HepG2 (cell line): Measurements from ENCODE around the gene CUEDC2. TPM values are rescaled to one million over a fixed set of nuclear protein-coding genes. Genes with fewer than 3 reads are reported as not detected.

Experiments
- ASH2L ChIP-seq: fragments of 300-600, 200-600 bp; sonication (generic); IDR thresholded peaks from 2 replicates; pipeline ENCODE4 v1.7.0; 2017; ENCODE audit warnings: low read depth, mild to moderate bottlenecking, moderate library complexity, mixed read lengths, low read length; ENCODE audit not compliant: insufficient read length
- ATM ChIP-seq: fragments of 450-650 bp; IDR thresholded peaks from 2 replicates; pipeline ENCODE4 v1.7.1; 2017; ENCODE audit warnings: mild to moderate bottlenecking, borderline replicate concordance
- E2F5 ChIP-seq: sonication (generic); formaldehyde crosslinking; conservative IDR thresholded peaks from 2 replicates; pipeline ENCODE4 v1.4.0; 2020; ENCODE audit warnings: missing genetic modification reagents
- HMG20A ChIP-seq: IDR thresholded peaks from 2 replicates; pipeline ENCODE4 v1.6.1; 2016; ENCODE audit warnings: borderline replicate concordance
- KLF13 ChIP-seq: sonication (generic); formaldehyde crosslinking; IDR thresholded peaks from 2 replicates; pipeline ENCODE4 v1.4.0; 2020; ENCODE audit warnings: mild to moderate bottlenecking, missing genetic modification reagents
- MYC ChIP-seq: sonication (generic); formaldehyde crosslinking; IDR thresholded peaks from 2 replicates; pipeline ENCODE4 v1.9.0; 2021; ENCODE audit warnings: missing genetic modification reagents, borderline replicate concordance
- NFATC3 ChIP-seq: sonication (generic); formaldehyde crosslinking; IDR thresholded peaks from 2 replicates; pipeline ENCODE4 v1.5.1; 2020; ENCODE audit warnings: mild to moderate bottlenecking, missing genetic modification reagents
- NFRKB ChIP-seq: fragments of 450-650 bp; IDR thresholded peaks from 2 replicates; pipeline ENCODE4 v1.6.1; 2017
- NR3C1 ChIP-seq: sonication (generic); formaldehyde crosslinking; IDR thresholded peaks from 2 replicates; pipeline ENCODE4 v1.4.0; 2020; ENCODE audit warnings: missing genetic modification reagents
- PTBP1 ChIP-seq: fragments of 200-400 bp; formaldehyde crosslinking; IDR thresholded peaks from 2 replicates; pipeline ENCODE4 v1.6.1; 2018; ENCODE audit warnings: low read length, low read depth; ENCODE audit not compliant: poor library complexity, severe bottlenecking
- SOX5 ChIP-seq: IDR thresholded peaks from 2 replicates; pipeline ENCODE4 v1.6.1; 2016; ENCODE audit warnings: borderline replicate concordance
- SOX6 ChIP-seq, 2 experiments: fragments of 450-650 bp in 1 of 2; sonication (generic) in 1 of 2; formaldehyde crosslinking in 1 of 2; IDR thresholded peaks; 2 replicates each; pipeline versions ENCODE4 v1.4.0 to v1.6.1; 2017 to 2020; ENCODE audit warnings: antibody characterized with exemption in 1 of 2, mild to moderate bottlenecking in 1 of 2, missing genetic modification reagents in 1 of 2
- THAP7 ChIP-seq: sonication (generic); formaldehyde crosslinking; IDR thresholded peaks from 2 replicates; pipeline ENCODE4 v1.8.1; 2023; ENCODE audit warnings: mild to moderate bottlenecking, missing genetic modification reagents
- TOPORS ChIP-seq: sonication (generic); formaldehyde crosslinking; IDR thresholded peaks from 2 replicates; pipeline ENCODE4 v1.8.0; 2023; ENCODE audit warnings: mild to moderate bottlenecking, missing genetic modification reagents
- ZFP91 ChIP-seq: sonication (generic); formaldehyde crosslinking; IDR thresholded peaks from 2 replicates; pipeline ENCODE4 v1.9.0; 2022; ENCODE audit warnings: missing genetic modification reagents, mild to moderate bottlenecking, borderline replicate concordance
- ZHX2 ChIP-seq, 2 experiments: sonication (generic) in 1 of 2; formaldehyde crosslinking in 1 of 2; IDR thresholded peaks; 2 replicates each; pipeline versions ENCODE4 v1.6.1 to v1.9.0; 2014 to 2022; ENCODE audit warnings: antibody characterized with exemption in 1 of 2, borderline replicate concordance in 1 of 2, inconsistent platforms in 1 of 2, low read depth in 1 of 2, missing genetic modification reagents in 1 of 2
- ZNF317 ChIP-seq: sonication (generic); formaldehyde crosslinking; IDR thresholded peaks from 2 replicates; pipeline ENCODE4 v1.5.0; 2020; ENCODE audit warnings: mild to moderate bottlenecking, missing genetic modification reagents
- ZNF383 ChIP-seq: sonication (generic); formaldehyde crosslinking; IDR thresholded peaks from 2 replicates; pipeline ENCODE4 v1.4.0; 2020; ENCODE audit warnings: missing genetic modification reagents, mild to moderate bottlenecking, borderline replicate concordance
- ZNF607 ChIP-seq: sonication (generic); formaldehyde crosslinking; IDR thresholded peaks from 2 replicates; pipeline ENCODE4 v1.5.1; 2020; ENCODE audit warnings: missing genetic modification reagents, mild to moderate bottlenecking, borderline replicate concordance
- polyA plus RNA-seq, 8 experiments: library from polyadenylated mRNA; depleted of rRNA in 3 of 8; stranded (reverse) in 7 of 8; unstranded in 1 of 8; fragments of >200 nt; fragmentation: Illumina TruSeq in 4 of 8; extraction: Trizol in 4 of 8; gene quantifications; 2 replicates each; pipeline versions ENCODE4 v1.2.1 to v1.2.3, GENCODE V29; 2011 to 2016; ENCODE audit warnings: low read depth in 4 of 8, missing spikeins in 1 of 8, mixed read lengths in 1 of 8; ENCODE audit not compliant: insufficient read depth in 1 of 8
- total RNA-seq, 5 experiments: library from RNA; depleted of rRNA; stranded (reverse); fragments of >200 nt; fragmentation: Illumina TruSeq; extraction: Trizol; gene quantifications; 2 replicates each; pipeline ENCODE4 v1.2.3, GENCODE V29; 2016; ENCODE audit warnings: low read depth in 1 of 5

Gene CUEDC2
- total and polyA plus RNA-seq, 2 of the 13 experiments (the other 11 are each of a cell fraction or from before 2014, with no cell fraction given), result 13.1 to 18.4 TPM

GRCh38 chr10:102461187-102462054 lies 29.0 kb upstream of the CUEDC2 start (continued):
- TF ChIP-seq MYC (CRISPR knock-in tag) (peak; percentile 59; the same call in 1 of the 2 replicates), ZNF383 (0 out of 2 replicates have a peak, but pooled peaks have one; percentile 58), ATM (no peak), ZNF317 (CRISPR knock-in tag) (no peak), PTBP1 (no peak), THAP7 (no peak), ZHX2 (IDR thresholded peaks at IDR 0.05; ENCODE audit: low read depth) (peak; percentile 98), ZHX2 (CRISPR knock-in tag; IDR thresholded peaks at IDR 0.05; ENCODE audit: borderline replicate concordance) (no peak), HMG20A (CRISPR knock-in tag) (no peak), TOPORS (CRISPR knock-in tag) (no peak), ZFP91 (CRISPR knock-in tag) (peak; percentile 65; the same call in 1 of the 2 replicates), NFATC3 (no peak; the same call in 1 of the 2 replicates), E2F5 (CRISPR knock-in tag) (no peak), ZNF607 (CRISPR knock-in tag) (no peak), ASH2L (peak; percentile 36), NR3C1 (CRISPR knock-in tag) (no peak), SOX6 (IDR thresholded peaks at IDR 0.05) (no peak), SOX6 (CRISPR knock-in tag; IDR thresholded peaks at IDR 0.05) (peak; percentile 63), NFRKB (no peak), SOX5 (no peak; the same call in 1 of the 2 replicates), KLF13 (CRISPR knock-in tag) (no peak)
